SK-N-MC (cell line): ENCODE measurements around the gene CALHM1.
"Not testable (repeated sequence)": the region's sequence is repeated elsewhere in the genome, so short reads cannot be mapped to it uniquely, and the experiment has no call there.

Source experiments
- DNase-seq: peaks from one replicate; pipeline ENCODE4 v3.0.0-alpha.2; 2011; ENCODE audit warnings: low read depth, low spot score
- H3K27ac ChIP-seq: fragments of 200-600 bp; sonication (generic); 2 replicates; pipeline ENCODE4 v1.5.1; 2016; ENCODE audit warnings: mixed run types
- H3K36me3 ChIP-seq: fragments of 200-600 bp; sonication (generic); 2 replicates; pipeline ENCODE4 v1.6.1; 2017; ENCODE audit warnings: antibody characterized with exemption, low read length, mixed read lengths; ENCODE audit not compliant: insufficient read depth
- H3K4me3 ChIP-seq: fragments of 200-600 bp; sonication (generic); 2 replicates; pipeline ENCODE4 v1.5.1; 2016
- H3K9ac ChIP-seq: fragments of 200-600 bp; sonication (generic); 2 replicates; pipeline ENCODE4 v1.8.0; 2017; ENCODE audit warnings: mixed run types, mixed read lengths; ENCODE audit not compliant: insufficient read length
- H3K9me3 ChIP-seq: fragments of 200-600 bp; sonication (generic); 2 replicates; pipeline ENCODE4 v1.6.1; 2017; ENCODE audit warnings: low read depth, mild to moderate bottlenecking, antibody characterized with exemption, low read length, moderate library complexity, mixed read lengths
- EZH2 ChIP-seq: fragments of 200-600 bp; sonication (generic); IDR thresholded peaks from one replicate; pipeline ENCODE4 v1.6.1; 2017; ENCODE audit warnings: antibody characterized with exemption
- FOXP2 ChIP-seq: optimal IDR thresholded peaks from 2 replicates; pipeline ENCODE3; 2011; ENCODE audit warnings: mild to moderate bottlenecking, moderate library complexity; ENCODE audit not compliant: insufficient read depth; ENCODE audit errors: extremely low read length, control extremely low read depth
- POLR2AphosphoS5 ChIP-seq: IDR thresholded peaks from 2 replicates; pipeline ENCODE4 v1.6.1; 2012; ENCODE audit warnings: mild to moderate bottlenecking, low read depth, low read length, borderline replicate concordance

Gene CALHM1

GRCh38 chr10:103439776-103440175, 18.9 kb downstream of the CALHM1 start:
- H3K27ac ChIP-seq = no peak overlapping the region
- H3K9me3 ChIP-seq = no peaks in the 10 kb centered on the region
- no peak overlapping the region for H3K9ac ChIP-seq
- no peak for DNase-seq
- peaks cover 7% of the 10 kb centered on the region; the same call in 1 of the 2 replicates for H3K36me3 ChIP-seq
- no peak overlapping the region for H3K4me3 ChIP-seq
- TF ChIP-seq EZH2 = no peak
- no peak for TF ChIP-seq POLR2AphosphoS5
- TF ChIP-seq FOXP2 = no peak

GRCh38 chr10:103433858-103434257, 24.8 kb downstream of the CALHM1 start:
- H3K36me3 ChIP-seq = peaks cover 30% of the 10 kb centered on the region
- DNase-seq = no peak
- H3K4me3 ChIP-seq = no peak overlapping the region
- no peaks in the 10 kb centered on the region for H3K9me3 ChIP-seq
- no peak overlapping the region for H3K9ac ChIP-seq
- TF ChIP-seq EZH2 (no peak), FOXP2 (no peak), POLR2AphosphoS5 (no peak)
- H3K27ac ChIP-seq = no peak overlapping the region

- DNase-seq = no peak
- H3K36me3 ChIP-seq = peaks cover 41% of the 10 kb centered on the region
These were observed 26.8 kb downstream of the CALHM1 start for GRCh38 chr10:103431902-103432301.

GRCh38 chr10:103429647-103430046, 29.1 kb downstream of the CALHM1 start:
- Histone ChIP-seq H3K36me3 (peaks cover 47% of the 10 kb centered on the region), H3K4me3 (no peak overlapping the region), H3K9ac (no peak overlapping the region), H3K9me3 (no peaks in the 10 kb centered on the region), H3K27ac (no peak overlapping the region)
- no peak for DNase-seq
- TF ChIP-seq FOXP2 (no peak), EZH2 (no peak), POLR2AphosphoS5 (no peak)

More at GRCh38 chr10:103431902-103432301, 26.8 kb downstream of the CALHM1 start:
- Histone ChIP-seq H3K9ac (no peak overlapping the region), H3K9me3 (no peaks in the 10 kb centered on the region), H3K27ac (no peak overlapping the region), H3K4me3 (no peak overlapping the region)
- no peak for TF ChIP-seq FOXP2
- TF ChIP-seq POLR2AphosphoS5 = no peak
- TF ChIP-seq EZH2 = no peak

- H3K36me3 ChIP-seq = peaks cover 47% of the 10 kb centered on the region
- H3K27ac ChIP-seq = no peak overlapping the region
- H3K4me3 ChIP-seq = no peak overlapping the region
- TF ChIP-seq EZH2 (no peak), FOXP2 (no peak), POLR2AphosphoS5 (no peak)
- no peak overlapping the region for H3K9ac ChIP-seq
- DNase-seq = no peak
- H3K9me3 ChIP-seq = no peaks in the 10 kb centered on the region
These were observed 29.6 kb downstream of the CALHM1 start for GRCh38 chr10:103428989-103429643.

GRCh38 chr10:103427866-103428265, 30.8 kb downstream of the CALHM1 start:
- Histone ChIP-seq H3K9me3 (no peaks in the 10 kb centered on the region), H3K9ac (no peak overlapping the region), H3K27ac (no peak overlapping the region), H3K36me3 (peaks cover 48% of the 10 kb centered on the region), H3K4me3 (no peak overlapping the region)
- DNase-seq = no peak
- TF ChIP-seq EZH2 (no peak), POLR2AphosphoS5 (no peak), FOXP2 (no peak)

GRCh38 chr10:103423748-103424147, 35.0 kb downstream of the CALHM1 start:
- Histone ChIP-seq H3K27ac (no peak overlapping the region), H3K9ac (no peak overlapping the region), H3K4me3 (no peak overlapping the region), H3K36me3 (peaks cover 63% of the 10 kb centered on the region; the same call in 1 of the 2 replicates), H3K9me3 (no peaks in the 10 kb centered on the region)
- DNase-seq = no peak
- TF ChIP-seq POLR2AphosphoS5 (no peak), EZH2 (no peak), FOXP2 (no peak)

- DNase-seq = no peak
- Histone ChIP-seq H3K9me3 (no peaks in the 10 kb centered on the region), H3K36me3 (peaks cover 80% of the 10 kb centered on the region), H3K4me3 (no peak overlapping the region), H3K27ac (no peak overlapping the region), H3K9ac (no peak overlapping the region)
- TF ChIP-seq EZH2 (no peak), POLR2AphosphoS5 (no peak), FOXP2 (no peak)
These were observed 39.6 kb downstream of the CALHM1 start for GRCh38 chr10:103419101-103419500.

GRCh38 chr10:103417601-103418000, 41.1 kb downstream of the CALHM1 start:
- no peak overlapping the region for H3K9ac ChIP-seq
- DNase-seq = no peak
- H3K9me3 ChIP-seq = no peaks in the 10 kb centered on the region
- H3K27ac ChIP-seq = no peak overlapping the region
- peaks cover 81% of the 10 kb centered on the region for H3K36me3 ChIP-seq
- no peak overlapping the region for H3K4me3 ChIP-seq
- no peak for TF ChIP-seq POLR2AphosphoS5
- no peak for TF ChIP-seq FOXP2
- TF ChIP-seq EZH2 = no peak

GRCh38 chr10:103417148-103417469, 41.6 kb downstream of the CALHM1 start:
- H3K9ac ChIP-seq, H3K4me3 ChIP-seq, H3K9me3 ChIP-seq, H3K27ac ChIP-seq, DNase-seq: not testable (repeated sequence)
- H3K36me3 ChIP-seq = peaks cover 77% of the 10 kb centered on the region
